Urinary bladder (tissue), 4 donors: Measurements from ENCODE around the gene CNTN2. TPM values are rescaled to one million over a fixed set of nuclear protein-coding genes. Genes with fewer than 3 reads are reported as not detected.

Experiments used
- DNase-seq: peaks from one replicate; pipeline ENCODE4 v3.0.0-alpha.2; 2015; ENCODE audit errors: extremely low spot score
- H3K27ac ChIP-seq: one replicate; pipeline ENCODE4 v1.5.1; 2013; ENCODE audit warnings: low read depth, mild to moderate bottlenecking, moderate library complexity
- H3K36me3 ChIP-seq: one replicate; pipeline ENCODE4 v1.6.1; 2013; ENCODE audit warnings: mild to moderate bottlenecking, moderate library complexity; ENCODE audit not compliant: insufficient read depth
- H3K4me1 ChIP-seq: one replicate; pipeline ENCODE4 v1.6.1; 2013; ENCODE audit warnings: mild to moderate bottlenecking, moderate library complexity; ENCODE audit not compliant: insufficient read depth
- H3K4me3 ChIP-seq: one replicate; pipeline ENCODE4 v1.5.1; 2013; ENCODE audit warnings: low read depth, low read length
- WGBS: extraction: QIAGEN DNeasy Blood & Tissue Kit; methylation state at CpG from one replicate; pipeline ENCODE4 v1.1.7; 2013; 5-methylcytosine and 5-hydroxymethylcytosine counted together
- polyA plus RNA-seq: library from polyadenylated mRNA; stranded (reverse); fragments of 200-250 nt; gene quantifications from one replicate; pipeline ENCODE4 v1.2.3, GENCODE V29; 2013
- total RNA-seq: library from RNA; depleted of rRNA; stranded (reverse); fragments of >200 nt; gene quantifications from one replicate; pipeline ENCODE4 v1.2.3, GENCODE V29; 2014
- donor health status: healthy with polysubstance abuse.
- donor health status: healthy.

The CNTN2 gene
- total and polyA plus RNA-seq, 2 donors = 0.67 to 2.1 TPM

GRCh38 chr1:205013683-205014367 is 29.2 kb upstream of the CNTN2 start:
- H3K4me1 ChIP-seq = no peaks in the 10 kb centered on the region
- H3K4me3 ChIP-seq = no peak overlapping the region
- no peaks in the 10 kb centered on the region for H3K36me3 ChIP-seq
- no peak overlapping the region for H3K27ac ChIP-seq
- DNase-seq = no peak
- 27% methylated on average over 6 of the region's 6 CpGs for WGBS

GRCh38 chr1:205014783-205015182 is 28.2 kb upstream of the CNTN2 start:
- no peak overlapping the region for H3K27ac ChIP-seq
- H3K4me3 ChIP-seq = no peak overlapping the region
- no peaks in the 10 kb centered on the region for H3K36me3 ChIP-seq
- 72% methylated on average over 10 of the region's 10 CpGs for WGBS
- H3K4me1 ChIP-seq = no peaks in the 10 kb centered on the region
- DNase-seq = no peak

GRCh38 chr1:205015241-205015640 is 27.8 kb upstream of the CNTN2 start:
- WGBS = 86% methylated on average over 9 of the region's 9 CpGs
- Histone ChIP-seq H3K36me3 (no peaks in the 10 kb centered on the region), H3K4me3 (no peak overlapping the region), H3K4me1 (no peaks in the 10 kb centered on the region), H3K27ac (no peak overlapping the region)
- no peak for DNase-seq

- DNase-seq = no peak
- WGBS = 94% methylated on average over 9 of the region's 9 CpGs
Measured at GRCh38 chr1:205016075-205016474, 26.9 kb upstream of the CNTN2 start.

GRCh38 chr1:205016584-205016983 is 26.4 kb upstream of the CNTN2 start:
- Histone ChIP-seq H3K4me1 (no peaks in the 10 kb centered on the region), H3K4me3 (no peak overlapping the region), H3K36me3 (no peaks in the 10 kb centered on the region), H3K27ac (no peak overlapping the region)
- WGBS = 93% methylated on average over 13 of the region's 13 CpGs
- DNase-seq = no peak

More at GRCh38 chr1:205016075-205016474, 26.9 kb upstream of the CNTN2 start:
- Histone ChIP-seq H3K27ac (no peak overlapping the region), H3K4me3 (no peak overlapping the region), H3K36me3 (no peaks in the 10 kb centered on the region), H3K4me1 (no peaks in the 10 kb centered on the region)

- Histone ChIP-seq H3K4me3 (no peak overlapping the region), H3K4me1 (no peaks in the 10 kb centered on the region), H3K36me3 (no peaks in the 10 kb centered on the region), H3K27ac (no peak overlapping the region)
- DNase-seq = no peak
- WGBS = 87% methylated on average over 6 of the region's 6 CpGs
Measured at GRCh38 chr1:205017001-205017400, 26.0 kb upstream of the CNTN2 start.

- no peak for DNase-seq
- 94% methylated on average over 7 of the region's 7 CpGs for WGBS
- no peak overlapping the region for H3K4me3 ChIP-seq
- no peaks in the 10 kb centered on the region for H3K4me1 ChIP-seq
- no peak overlapping the region for H3K27ac ChIP-seq
- no peaks in the 10 kb centered on the region for H3K36me3 ChIP-seq
Measured at GRCh38 chr1:205017766-205018165, 25.2 kb upstream of the CNTN2 start.

GRCh38 chr1:205018381-205018780 is 24.6 kb upstream of the CNTN2 start:
- Histone ChIP-seq H3K4me3 (no peak overlapping the region), H3K4me1 (no peaks in the 10 kb centered on the region), H3K36me3 (no peaks in the 10 kb centered on the region), H3K27ac (no peak overlapping the region)
- no peak for DNase-seq
- WGBS = 69% methylated on average over 2 of the region's 2 CpGs

GRCh38 chr1:205020466-205020865 is 22.5 kb upstream of the CNTN2 start:
- WGBS = 85% methylated on average over 9 of the region's 9 CpGs
- H3K27ac ChIP-seq = no peak overlapping the region
- DNase-seq = no peak
- no peak overlapping the region for H3K4me3 ChIP-seq
- H3K36me3 ChIP-seq = no peaks in the 10 kb centered on the region
- H3K4me1 ChIP-seq = no peaks in the 10 kb centered on the region

GRCh38 chr1:205024679-205025078 is 18.3 kb upstream of the CNTN2 start:
- Histone ChIP-seq H3K4me1 (no peaks in the 10 kb centered on the region), H3K36me3 (no peaks in the 10 kb centered on the region), H3K4me3 (no peak overlapping the region), H3K27ac (no peak overlapping the region)
- WGBS = 90% methylated on average over 2 of the region's 2 CpGs
- no peak for DNase-seq

- Histone ChIP-seq H3K4me1 (no peaks in the 10 kb centered on the region), H3K36me3 (no peaks in the 10 kb centered on the region), H3K27ac (no peak overlapping the region), H3K4me3 (no peak overlapping the region)
- no peak for DNase-seq
- 87% methylated on average over 16 of the region's 16 CpGs for WGBS
Measured at GRCh38 chr1:205025239-205025638, 17.8 kb upstream of the CNTN2 start.

GRCh38 chr1:205026181-205026580 is 16.8 kb upstream of the CNTN2 start:
- no peak overlapping the region for H3K4me3 ChIP-seq
- H3K27ac ChIP-seq = no peak overlapping the region
- no peak for DNase-seq
- H3K4me1 ChIP-seq = no peaks in the 10 kb centered on the region
- WGBS = 68% methylated on average over 6 of the region's 6 CpGs
- H3K36me3 ChIP-seq = no peaks in the 10 kb centered on the region

- Histone ChIP-seq H3K4me1 (no peaks in the 10 kb centered on the region), H3K36me3 (no peaks in the 10 kb centered on the region)
- 78% methylated on average over 7 of the region's 7 CpGs for WGBS
Measured at GRCh38 chr1:205028390-205028789, 14.6 kb upstream of the CNTN2 start.

GRCh38 chr1:205028924-205029323 is 14.1 kb upstream of the CNTN2 start:
- 52% methylated on average over 4 of the region's 4 CpGs for WGBS
- Histone ChIP-seq H3K27ac (no peak overlapping the region), H3K4me1 (no peaks in the 10 kb centered on the region), H3K4me3 (no peak overlapping the region), H3K36me3 (no peaks in the 10 kb centered on the region)
- no peak for DNase-seq

More at GRCh38 chr1:205028390-205028789, 14.6 kb upstream of the CNTN2 start:
- Histone ChIP-seq H3K4me3 (no peak overlapping the region), H3K27ac (no peak overlapping the region)
- DNase-seq = no peak

- DNase-seq = no peak
- WGBS = 51% methylated on average over 6 of the region's 6 CpGs
- Histone ChIP-seq H3K4me1 (no peaks in the 10 kb centered on the region), H3K4me3 (no peak overlapping the region), H3K27ac (no peak overlapping the region), H3K36me3 (no peaks in the 10 kb centered on the region)
Measured at GRCh38 chr1:205030241-205030640, 12.8 kb upstream of the CNTN2 start.
